ENCODE measurements around the gene PARD3B. TPM values are rescaled to one million over a fixed set of nuclear protein-coding genes. Genes with fewer than 3 reads are reported as not detected.

Gene PARD3B
- total RNA-seq, 2 donors from 2014 or later = 14.7 to 25.0 TPM

GRCh38 chr2:204664708-204665121 lies 119.4 kb downstream of the PARD3B start:
- H3K27ac ChIP-seq = no peak overlapping the region
- H3K36me3 ChIP-seq = no peaks in the 10 kb centered on the region
- no peak for DNase-seq (ENCODE audit: low spot score)
- no peaks in the 10 kb centered on the region for H3K4me1 ChIP-seq (replicated peaks)
- intact Hi-C loops (cut with DNase I) = no loop called here
- no peak for TF ChIP-seq POLR2AphosphoS5 (IDR thresholded peaks at IDR 0.05)
- no peak for TF ChIP-seq POLR2A (IDR thresholded peaks at IDR 0.05)
- no peak for TF ChIP-seq CTCF (IDR thresholded peaks at IDR 0.05)
- no peaks in the 10 kb centered on the region for H3K27me3 ChIP-seq (replicated peaks; ENCODE audit: insufficient read depth)
- WGBS = 9% methylated on average over 1 of the region's 1 CpG
- no peak overlapping the region for H3K4me3 ChIP-seq
- H3K9me3 ChIP-seq = no peaks in the 10 kb centered on the region

- 70% methylated on average over 1 of the region's 1 CpG for WGBS
- Histone ChIP-seq H3K27me3 (replicated peaks; ENCODE audit: insufficient read depth) (no peaks in the 10 kb centered on the region), H3K36me3 (no peaks in the 10 kb centered on the region), H3K27ac (no peak overlapping the region), H3K9me3 (no peaks in the 10 kb centered on the region), H3K4me1 (replicated peaks) (no peaks in the 10 kb centered on the region), H3K4me3 (no peak overlapping the region)
- TF ChIP-seq POLR2AphosphoS5 (IDR thresholded peaks at IDR 0.05) = no peak
- no peak for TF ChIP-seq POLR2A (IDR thresholded peaks at IDR 0.05)
- TF ChIP-seq CTCF (IDR thresholded peaks at IDR 0.05) = no peak
- DNase-seq (ENCODE audit: low spot score) = no peak
- intact Hi-C loops (cut with DNase I) = no loop called here
Measured at GRCh38 chr2:204665207-204665606, 119.9 kb downstream of the PARD3B start.

GRCh38 chr2:204665771-204666170 lies 120.5 kb downstream of the PARD3B start:
- intact Hi-C loops (cut with DNase I) = no loop called here
- H3K27me3 ChIP-seq (replicated peaks; ENCODE audit: insufficient read depth) = no peaks in the 10 kb centered on the region
- DNase-seq (ENCODE audit: low spot score) = no peak
- H3K27ac ChIP-seq = no peak overlapping the region
- H3K36me3 ChIP-seq = no peaks in the 10 kb centered on the region
- no peak overlapping the region for H3K4me3 ChIP-seq
- no peaks in the 10 kb centered on the region for H3K4me1 ChIP-seq (replicated peaks)
- H3K9me3 ChIP-seq = no peaks in the 10 kb centered on the region
- 95% methylated on average over 2 of the region's 2 CpGs for WGBS
- TF ChIP-seq CTCF (IDR thresholded peaks at IDR 0.05) = no peak

GRCh38 chr2:204667990-204668389 lies 122.7 kb downstream of the PARD3B start:
- no peak for DNase-seq (ENCODE audit: low spot score)
- Histone ChIP-seq H3K36me3 (no peaks in the 10 kb centered on the region), H3K9me3 (no peaks in the 10 kb centered on the region), H3K27me3 (replicated peaks; ENCODE audit: insufficient read depth) (no peaks in the 10 kb centered on the region), H3K27ac (no peak overlapping the region), H3K4me3 (no peak overlapping the region), H3K4me1 (replicated peaks) (no peaks in the 10 kb centered on the region)
- intact Hi-C loops (cut with DNase I) = no loop called here
- 94% methylated on average over 2 of the region's 2 CpGs for WGBS
- TF ChIP-seq POLR2AphosphoS5 (IDR thresholded peaks at IDR 0.05) (no peak), POLR2A (IDR thresholded peaks at IDR 0.05) (no peak), CTCF (IDR thresholded peaks at IDR 0.05) (no peak)

- H3K27ac ChIP-seq = no peak overlapping the region
- DNase-seq (ENCODE audit: low spot score) = no peak
- no peak for TF ChIP-seq POLR2AphosphoS5 (IDR thresholded peaks at IDR 0.05)
- TF ChIP-seq CTCF (IDR thresholded peaks at IDR 0.05) = no peak
- no peak for TF ChIP-seq POLR2A (IDR thresholded peaks at IDR 0.05)
- H3K4me1 ChIP-seq (replicated peaks) = no peaks in the 10 kb centered on the region
- H3K27me3 ChIP-seq (replicated peaks; ENCODE audit: insufficient read depth) = no peaks in the 10 kb centered on the region
- no peaks in the 10 kb centered on the region for H3K36me3 ChIP-seq
- H3K4me3 ChIP-seq = no peak overlapping the region
- no peaks in the 10 kb centered on the region for H3K9me3 ChIP-seq
- intact Hi-C loops (cut with DNase I) = no loop called here
- WGBS = 43% methylated on average over 3 of the region's 3 CpGs
Measured at GRCh38 chr2:204669382-204669781, 124.1 kb downstream of the PARD3B start.

Data from prostate gland (tissue), 2 donors.